GM19455 (cell line): ENCODE measurements around the gene ATF5.

Source experiments
- ATAC-seq: cut with Tn5 transposase; IDR thresholded peaks from one replicate; pipeline ENCODE4 v1.9.1; 2021; ENCODE audit not compliant: unreplicated experiment

Gene ATF5, protein sequence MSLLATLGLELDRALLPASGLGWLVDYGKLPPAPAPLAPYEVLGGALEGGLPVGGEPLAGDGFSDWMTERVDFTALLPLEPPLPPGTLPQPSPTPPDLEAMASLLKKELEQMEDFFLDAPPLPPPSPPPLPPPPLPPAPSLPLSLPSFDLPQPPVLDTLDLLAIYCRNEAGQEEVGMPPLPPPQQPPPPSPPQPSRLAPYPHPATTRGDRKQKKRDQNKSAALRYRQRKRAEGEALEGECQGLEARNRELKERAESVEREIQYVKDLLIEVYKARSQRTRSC

DNA sequence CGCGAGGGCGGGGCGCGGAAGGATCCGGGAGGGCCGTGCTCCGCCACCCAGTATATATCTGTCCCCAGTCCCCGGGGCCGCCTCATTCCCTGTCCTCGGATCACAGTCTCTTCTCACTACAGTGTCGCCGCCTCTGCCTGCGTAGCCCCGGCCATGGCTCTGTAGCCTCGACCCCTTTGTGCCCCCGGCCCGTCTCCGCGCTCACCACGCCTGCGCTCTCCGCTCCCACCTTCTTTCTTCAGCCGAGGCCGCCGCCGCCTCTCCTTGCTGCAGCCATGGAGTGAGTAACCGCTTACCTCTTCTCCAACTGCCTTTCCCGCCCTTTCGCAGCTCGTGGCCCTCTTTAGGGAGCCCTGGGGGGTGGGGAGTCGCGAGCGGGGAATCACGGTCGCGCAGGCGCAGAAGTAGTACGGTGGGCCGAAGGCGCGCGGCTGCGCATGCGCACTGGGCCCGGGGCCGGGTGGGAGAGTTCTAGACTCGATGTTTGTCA lies at the start of gene ATF5, which contains the start of gene NUP62:
TSS of gene ATF5 (plus strand) at position 85 of the 490 bp plus-strand sequence. CDS start 1,646 bp downstream, outside the sequence.
TSS of gene NUP62 (minus strand) at position 384 of the 490 bp plus-strand sequence. CDS start 19,697 bp downstream, outside the sequence.
- ATAC-seq, result peak; percentile 43

DNA sequence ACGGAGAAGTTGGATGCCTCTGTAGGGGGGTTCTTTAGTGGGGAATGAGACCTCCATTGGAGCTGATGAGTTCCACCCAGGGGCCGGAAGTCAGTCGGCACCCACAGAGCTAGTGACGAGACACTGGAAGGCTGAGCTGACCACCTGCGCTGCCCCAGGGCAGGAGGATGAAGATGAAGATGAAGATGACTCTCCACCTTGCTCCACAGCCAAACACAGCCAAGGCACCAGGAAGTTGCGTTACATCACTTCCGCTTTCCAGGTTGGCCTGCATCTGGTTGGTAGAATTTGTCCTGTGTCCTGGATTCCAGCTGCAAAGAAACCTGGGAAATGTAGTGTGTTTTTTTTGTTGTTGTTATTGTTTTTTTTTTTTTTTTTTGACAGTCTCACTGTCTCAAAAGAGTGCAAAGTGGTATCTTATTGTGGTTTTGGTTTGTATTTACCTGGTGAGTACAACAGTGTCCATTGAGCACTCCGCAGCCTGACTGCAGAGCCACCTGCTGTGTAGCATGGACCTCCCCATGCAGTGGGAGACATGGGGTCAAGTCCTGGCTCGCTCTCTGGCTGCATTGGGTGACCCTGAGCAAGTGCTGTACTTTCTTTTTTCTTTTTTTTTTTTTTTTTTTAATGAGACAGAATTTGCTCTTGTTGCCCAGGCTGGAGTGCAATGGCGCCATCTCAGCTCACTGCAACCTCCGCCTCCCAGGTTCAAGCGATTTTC lies 49.6 kb upstream of the ATF5 start:
- no peak for ATAC-seq

DNA sequence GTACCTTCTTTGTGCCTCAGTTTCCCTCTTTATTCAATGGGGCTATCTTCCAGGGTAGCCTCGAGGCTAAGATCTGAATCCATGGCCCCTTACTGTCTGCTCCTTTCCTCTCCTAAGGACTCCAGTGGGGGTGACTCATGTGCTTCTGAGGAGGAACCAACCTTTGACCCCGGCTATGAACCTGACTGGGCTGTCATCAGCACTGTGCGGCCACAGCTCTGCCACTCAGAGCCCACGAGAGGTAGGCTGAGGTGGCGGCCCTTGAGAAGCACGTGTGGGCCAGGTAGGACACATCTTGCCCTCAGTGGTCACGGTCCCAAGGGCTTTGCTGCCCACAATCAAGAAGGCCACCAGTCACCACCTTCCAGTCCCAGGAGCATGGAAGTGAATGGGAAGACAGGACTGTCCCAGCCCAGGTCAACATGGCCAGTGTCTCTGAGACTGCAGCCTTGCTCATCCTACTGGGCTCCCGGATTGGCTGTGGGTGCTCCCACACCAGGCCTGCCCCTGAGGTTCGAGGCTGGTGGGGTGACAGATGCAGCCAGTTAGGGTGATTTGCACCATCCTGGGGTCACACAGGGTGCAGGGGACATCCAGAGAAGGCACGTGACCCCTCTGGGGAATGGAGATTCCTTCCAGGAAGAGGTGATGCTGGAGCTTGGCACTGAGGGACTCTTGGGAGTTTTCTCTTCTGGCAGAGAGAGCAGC lies 48.7 kb upstream of the ATF5 start:
- no peak for ATAC-seq

GRCh38 chr19:49881186-49881585 lies 47.8 kb upstream of the ATF5 start:
- no peak for ATAC-seq

DNA sequence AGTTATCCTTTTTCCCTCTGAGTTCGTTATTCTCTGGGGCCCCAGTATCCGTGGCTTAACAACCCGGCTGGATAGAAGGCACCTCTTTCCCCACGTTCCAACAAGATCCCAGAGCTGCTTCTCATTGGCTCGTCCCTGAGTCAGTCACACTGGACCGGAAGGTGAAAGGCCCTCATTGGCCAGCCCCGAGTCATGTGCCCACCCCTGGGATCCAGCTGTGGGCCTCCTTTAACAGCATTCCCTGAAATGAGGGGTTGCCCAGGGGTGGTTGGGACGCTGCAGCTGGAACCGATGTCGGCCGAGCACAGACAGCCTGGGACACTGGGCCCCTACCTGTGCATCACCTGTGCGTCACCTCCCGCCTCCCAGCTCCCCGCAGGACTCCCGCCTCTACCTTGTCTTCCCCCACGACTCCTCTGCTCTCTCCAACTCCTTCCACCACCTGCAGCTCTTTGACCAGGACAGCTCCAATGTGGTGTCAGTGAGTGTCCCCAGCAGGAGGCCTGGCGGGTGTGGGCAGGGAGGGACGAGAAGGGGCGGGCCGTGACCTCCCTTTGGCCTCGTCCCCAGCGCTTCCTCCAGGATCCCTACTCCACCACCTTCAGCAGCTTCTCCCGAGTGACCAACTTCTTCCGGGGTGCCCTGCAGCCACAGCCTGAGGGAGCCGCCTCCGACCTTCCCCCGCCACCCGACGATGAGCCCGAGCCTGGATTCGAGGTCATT lies 47.2 kb upstream of the ATF5 start:
- ATAC-seq, result no peak

DNA sequence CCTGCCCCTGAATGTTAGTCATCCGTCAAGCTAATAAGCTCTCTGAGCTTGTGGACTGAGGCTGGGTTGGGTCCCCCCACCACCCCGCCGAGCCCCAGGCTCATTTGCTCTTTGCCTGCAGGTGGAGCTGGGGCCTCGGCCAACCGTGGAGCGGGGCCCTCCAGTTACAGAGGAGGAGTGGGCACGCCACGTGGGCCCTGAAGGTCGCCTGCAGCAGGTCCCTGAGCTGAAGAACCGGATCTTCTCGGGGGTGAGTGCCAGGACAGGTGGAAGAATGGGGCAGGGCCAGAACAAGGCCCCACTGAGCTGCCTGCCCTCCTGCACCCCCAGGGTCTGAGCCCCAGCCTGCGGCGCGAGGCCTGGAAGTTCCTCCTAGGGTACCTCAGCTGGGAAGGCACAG lies 46.4 kb upstream of the ATF5 start:
- no peak for ATAC-seq

DNA sequence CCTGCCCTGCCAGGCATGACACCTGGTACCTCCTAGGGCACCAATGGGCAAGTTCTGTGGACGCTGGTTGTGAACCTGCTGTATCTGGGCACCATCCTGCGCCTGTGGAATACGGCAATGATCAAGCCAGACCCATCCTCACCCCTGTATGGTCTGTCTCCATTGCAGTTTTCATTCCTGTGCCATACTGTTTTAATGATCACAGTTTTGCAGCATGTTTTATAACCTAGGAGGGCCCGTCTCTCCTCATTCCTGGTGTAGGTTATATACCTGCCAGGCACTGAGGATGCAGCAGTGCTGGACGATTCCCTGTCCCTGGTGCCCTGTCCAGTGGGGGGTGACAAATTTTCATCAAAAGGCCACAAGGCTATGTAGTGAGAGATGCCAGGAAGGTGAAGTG lies 45.9 kb upstream of the ATF5 start:
- ATAC-seq, result no peak

GRCh38 chr19:49884109-49884508 lies 44.9 kb upstream of the ATF5 start:
- ATAC-seq, result no peak

DNA sequence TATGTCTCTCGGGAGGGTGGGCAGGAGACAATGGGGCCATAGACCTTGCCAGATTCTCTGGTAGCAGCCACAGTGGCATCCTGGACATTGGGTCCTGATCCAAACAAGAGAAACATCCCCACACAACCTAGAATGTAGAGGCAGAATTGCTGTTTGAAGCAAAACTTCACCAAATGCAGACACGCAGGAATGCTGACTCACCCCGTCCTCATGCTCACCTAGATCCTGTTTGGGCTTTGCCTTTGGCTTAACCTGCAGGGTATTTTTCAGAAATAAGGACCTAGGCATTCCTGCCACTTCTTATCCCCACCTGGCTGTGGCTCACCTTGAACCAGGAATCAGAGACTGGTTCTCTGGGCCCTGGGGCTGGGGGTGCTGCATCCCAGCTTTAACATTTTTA lies 44.2 kb upstream of the ATF5 start:
- no peak for ATAC-seq

GRCh38 chr19:49887037-49887664 lies 41.9 kb upstream of the ATF5 start:
- ATAC-seq, result no peak

- ATAC-seq, result no peak
Measured at GRCh38 chr19:49887665-49888509, 41.1 kb upstream of the ATF5 start.

- ATAC-seq, result no peak
Measured at GRCh38 chr19:49888510-49888824, 40.5 kb upstream of the ATF5 start.

GRCh38 chr19:49889038-49889686 lies 39.8 kb upstream of the ATF5 start:
- no peak for ATAC-seq

DNA sequence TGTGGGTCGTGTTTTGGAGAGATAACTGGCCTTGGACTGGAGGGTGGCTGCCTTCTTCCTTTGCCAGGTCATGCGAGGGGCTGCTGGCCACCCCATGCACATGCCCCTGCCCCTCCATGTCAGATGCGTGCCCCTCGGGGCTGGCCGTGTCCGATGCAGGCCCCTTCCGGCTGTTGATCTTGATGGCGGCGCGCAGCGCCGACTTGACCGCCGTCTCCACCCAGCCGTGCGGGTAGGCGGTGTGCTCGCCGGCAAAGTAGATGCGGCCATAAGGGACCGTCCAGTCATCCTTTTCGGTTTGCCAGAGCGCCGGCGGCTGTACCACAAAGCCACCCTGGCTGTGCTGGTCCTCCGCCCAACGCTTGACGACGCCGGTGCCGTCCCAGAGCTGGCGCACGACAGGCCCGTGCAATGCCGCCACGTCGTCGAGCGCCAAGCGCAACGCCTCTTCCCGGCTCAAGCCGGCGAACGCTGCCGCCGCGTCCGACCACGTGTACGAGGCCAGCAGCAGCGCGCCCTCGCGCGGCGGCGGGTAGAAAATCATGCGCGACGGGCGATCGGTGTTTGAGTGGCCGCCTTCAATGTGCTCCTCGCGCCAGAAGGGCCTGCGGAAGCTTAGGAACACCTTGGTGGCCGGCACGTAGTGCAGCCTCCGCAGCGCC lies 39.2 kb upstream of the ATF5 start:
- ATAC-seq, result no peak

DNA sequence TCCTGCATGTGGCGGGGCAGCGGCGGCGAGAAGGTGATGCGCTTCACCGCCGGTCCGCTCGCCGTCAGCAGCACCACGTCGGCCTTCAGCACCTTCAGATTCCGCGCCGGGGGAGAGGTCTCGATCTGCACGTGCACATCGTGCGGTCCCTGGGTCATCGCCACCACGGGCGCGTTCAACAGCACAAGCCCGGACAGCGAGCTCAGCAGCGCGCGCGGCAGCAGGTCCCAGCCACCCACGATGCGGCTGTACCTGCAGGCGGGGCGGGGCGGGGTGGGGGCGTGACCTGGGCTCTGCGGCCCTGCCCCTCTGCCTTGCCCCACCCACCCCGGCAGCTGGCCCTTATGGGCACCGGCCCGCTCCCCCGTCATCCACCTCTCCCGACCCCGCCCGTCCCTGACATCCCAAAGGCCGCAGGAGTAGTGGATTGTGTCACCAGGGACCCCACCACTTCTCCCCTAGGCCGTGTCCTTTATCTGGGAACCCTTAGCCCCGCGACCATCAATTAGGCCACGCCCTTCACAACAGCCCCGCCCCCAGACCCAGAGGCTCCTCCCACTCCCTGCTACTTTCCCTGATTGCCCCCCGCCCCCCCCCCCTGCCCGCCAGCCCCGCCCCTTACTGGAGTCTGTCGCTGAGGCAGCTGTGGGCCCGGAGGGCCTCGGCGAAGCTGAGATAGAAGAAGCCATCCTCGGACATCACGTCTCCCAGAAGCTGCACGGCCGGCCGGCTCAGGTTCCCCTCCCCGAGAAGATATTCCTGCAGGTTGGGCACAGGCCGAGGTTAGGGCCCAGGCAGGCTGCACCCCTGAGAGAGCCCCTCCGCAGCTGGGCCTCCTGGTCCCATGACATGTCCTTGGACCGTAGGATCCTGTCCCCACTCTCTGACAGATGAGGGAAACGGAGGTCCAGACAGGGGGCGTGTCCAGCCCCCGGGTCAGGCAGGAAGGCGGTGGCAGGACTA lies 38.4 kb upstream of the ATF5 start:
- no peak for ATAC-seq

DNA sequence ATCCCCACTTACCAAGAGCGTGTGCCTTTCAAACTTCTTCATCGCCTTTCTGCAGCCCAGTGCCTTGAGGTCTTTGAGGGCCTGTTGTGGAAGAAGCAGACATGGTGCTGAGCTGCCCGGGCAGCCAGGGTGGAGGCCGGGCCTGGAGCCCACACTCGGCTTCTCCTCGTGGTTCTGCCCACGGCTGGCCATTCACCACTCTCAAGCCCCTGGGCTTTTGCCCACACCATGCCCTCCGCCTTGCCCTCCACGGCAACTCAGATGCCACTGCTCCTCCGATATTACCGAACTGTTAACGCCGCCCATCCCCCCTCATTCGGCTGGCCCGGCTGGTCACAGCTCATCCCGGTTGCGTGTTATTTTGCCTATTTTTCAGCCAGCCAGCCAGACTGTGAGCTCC lies 37.6 kb upstream of the ATF5 start:
- ATAC-seq, result no peak

DNA sequence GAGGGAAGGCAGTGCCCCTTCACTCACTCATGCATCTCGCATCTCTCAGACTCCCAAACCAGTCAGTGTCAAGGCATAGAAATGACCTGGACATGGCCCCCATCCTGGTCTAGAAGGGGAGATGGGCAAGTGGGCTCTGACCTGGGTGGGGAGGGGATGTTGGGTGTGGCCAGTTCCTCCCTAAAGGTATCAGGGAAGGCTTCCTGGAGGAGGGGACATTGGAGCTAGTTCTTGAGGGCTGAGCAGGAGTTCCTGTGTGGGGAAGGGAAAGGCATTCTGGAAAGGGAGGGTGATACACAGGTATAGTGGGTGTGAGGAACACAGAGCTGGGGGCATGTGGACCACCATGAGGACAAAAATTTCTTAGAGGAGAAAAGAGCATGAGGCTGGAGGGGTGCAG lies 36.3 kb upstream of the ATF5 start:
- ATAC-seq, result no peak
